ENCODE measurements around the gene RSPH6A. TPM values are rescaled to one million over a fixed set of nuclear protein-coding genes. Genes with fewer than 3 reads are reported as not detected.
A peak's percentile ranks its signal among the peaks of the same experiment; 100 is the strongest.

The RSPH6A gene
- 0.38 and 0.44 TPM in 2 replicates for total RNA-seq (2014; rRNA removed; shearing (Covaris generic))

GRCh38 chr19:45814851-45815480, at the start of gene RSPH6A:
Gene RSPH6A (minus strand): TSS chr19:45815308. CDS start chr19:45815176, 132 bp downstream.
- H3K36me3 ChIP-seq (replicated peaks; ENCODE audit: control insufficient read depth, insufficient read depth, low read length), result peaks cover 4% of the 10 kb centered on the region
- H3K27me3 ChIP-seq (ENCODE audit: control insufficient read depth, insufficient read depth, low read length), result no peaks in the 10 kb centered on the region; the same call in 1 of the 2 replicates
- peak within 1 kb of the TSS; percentile 78 for H3K4me3 ChIP-seq (ENCODE audit: insufficient read depth, low read depth, low read length)
- DNase-seq, result peak; percentile 85

GRCh38 chr19:45864629-45865082, 49.5 kb upstream of the RSPH6A start:
- H3K36me3 ChIP-seq (replicated peaks; ENCODE audit: control insufficient read depth, insufficient read depth, low read length), result no peaks in the 10 kb centered on the region; the same call in 1 of the 2 replicates
- no peaks in the 10 kb centered on the region; the same call in 1 of the 2 replicates for H3K27me3 ChIP-seq (ENCODE audit: control insufficient read depth, insufficient read depth, low read length)
- no peak for DNase-seq
- peak overlapping the region; percentile 78 for H3K4me3 ChIP-seq (ENCODE audit: insufficient read depth, low read depth, low read length)

- Histone ChIP-seq H3K36me3 (replicated peaks; ENCODE audit: control insufficient read depth, insufficient read depth, low read length) (no peaks in the 10 kb centered on the region; the same call in 1 of the 2 replicates), H3K27me3 (ENCODE audit: control insufficient read depth, insufficient read depth, low read length) (no peaks in the 10 kb centered on the region; the same call in 1 of the 2 replicates), H3K4me3 (ENCODE audit: insufficient read depth, low read depth, low read length) (peak within 1 kb of the TSS; percentile 78)
- DNase-seq, result peak; percentile 98
Measured at GRCh38 chr19:45863840-45864628, 48.9 kb upstream of the RSPH6A start, which contains the start of gene FOXA3. Gene FOXA3 (plus strand): TSS chr19:45864326. CDS start chr19:45864457, 131 bp downstream.

GRCh38 chr19:45863335-45863839, 48.3 kb upstream of the RSPH6A start:
- DNase-seq, result no peak
- Histone ChIP-seq H3K36me3 (replicated peaks; ENCODE audit: control insufficient read depth, insufficient read depth, low read length) (peaks cover 1% of the 10 kb centered on the region), H3K4me3 (ENCODE audit: insufficient read depth, low read depth, low read length) (peak overlapping the region; percentile 78), H3K27me3 (ENCODE audit: control insufficient read depth, insufficient read depth, low read length) (no peaks in the 10 kb centered on the region; the same call in 1 of the 2 replicates)

DNA sequence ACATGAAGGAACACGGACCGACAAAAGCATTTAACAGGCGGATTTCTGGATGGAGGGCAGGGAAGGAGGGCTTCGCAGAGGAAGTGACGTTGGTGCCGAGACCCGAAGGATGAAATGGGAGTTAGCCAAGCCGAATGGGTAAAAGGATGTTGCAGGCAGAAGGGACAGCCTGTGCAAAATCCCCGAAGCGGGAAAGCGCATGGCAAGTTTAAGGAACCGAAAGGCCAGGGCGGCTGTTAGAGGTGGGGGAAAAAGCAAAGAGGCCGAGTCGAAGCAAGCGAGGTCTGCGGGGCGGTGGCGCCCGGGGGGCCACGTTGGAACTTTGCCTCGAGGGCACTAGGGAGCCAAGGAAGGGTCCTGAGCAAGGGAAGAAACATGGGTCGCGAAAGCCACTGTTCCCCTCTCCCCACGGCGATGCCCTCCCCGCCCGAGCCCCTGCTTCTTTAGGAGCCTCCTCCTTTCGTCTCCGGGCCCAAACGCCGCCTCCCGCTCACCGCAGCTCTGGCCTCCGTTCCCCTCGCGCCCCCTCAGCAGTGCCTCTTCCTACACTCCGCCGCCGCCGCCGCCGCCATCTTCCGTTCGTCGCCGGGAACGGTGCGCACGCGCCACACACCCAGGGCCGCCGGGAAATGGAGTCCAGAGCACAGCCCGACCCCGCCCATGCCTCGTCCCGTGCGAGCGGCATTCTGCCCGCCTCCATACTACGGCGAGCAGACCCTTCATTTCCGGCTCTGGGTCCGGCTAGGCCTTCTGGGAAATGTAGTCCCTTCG, 47.6 kb upstream of the RSPH6A start, which contains the start of gene SYMPK:
Gene SYMPK, minus strand, starts transcription at position 584 of the 771 bp plus-strand sequence. CDS start 8,652 bp downstream, outside the sequence.
- Histone ChIP-seq H3K4me3 (ENCODE audit: insufficient read depth, low read depth, low read length) (peak within 1 kb of the TSS; percentile 99), H3K27me3 (ENCODE audit: control insufficient read depth, insufficient read depth, low read length) (no peaks in the 10 kb centered on the region; the same call in 1 of the 2 replicates), H3K36me3 (replicated peaks; ENCODE audit: control insufficient read depth, insufficient read depth, low read length) (peaks cover 1% of the 10 kb centered on the region)
- peak; percentile 100 for DNase-seq

GRCh38 chr19:45862271-45862563, 47.1 kb upstream of the RSPH6A start:
- Histone ChIP-seq H3K4me3 (ENCODE audit: insufficient read depth, low read depth, low read length) (peak overlapping the region; percentile 99), H3K36me3 (replicated peaks; ENCODE audit: control insufficient read depth, insufficient read depth, low read length) (peaks cover 1% of the 10 kb centered on the region), H3K27me3 (ENCODE audit: control insufficient read depth, insufficient read depth, low read length) (no peaks in the 10 kb centered on the region; the same call in 1 of the 2 replicates)
- no peak for DNase-seq

DNA sequence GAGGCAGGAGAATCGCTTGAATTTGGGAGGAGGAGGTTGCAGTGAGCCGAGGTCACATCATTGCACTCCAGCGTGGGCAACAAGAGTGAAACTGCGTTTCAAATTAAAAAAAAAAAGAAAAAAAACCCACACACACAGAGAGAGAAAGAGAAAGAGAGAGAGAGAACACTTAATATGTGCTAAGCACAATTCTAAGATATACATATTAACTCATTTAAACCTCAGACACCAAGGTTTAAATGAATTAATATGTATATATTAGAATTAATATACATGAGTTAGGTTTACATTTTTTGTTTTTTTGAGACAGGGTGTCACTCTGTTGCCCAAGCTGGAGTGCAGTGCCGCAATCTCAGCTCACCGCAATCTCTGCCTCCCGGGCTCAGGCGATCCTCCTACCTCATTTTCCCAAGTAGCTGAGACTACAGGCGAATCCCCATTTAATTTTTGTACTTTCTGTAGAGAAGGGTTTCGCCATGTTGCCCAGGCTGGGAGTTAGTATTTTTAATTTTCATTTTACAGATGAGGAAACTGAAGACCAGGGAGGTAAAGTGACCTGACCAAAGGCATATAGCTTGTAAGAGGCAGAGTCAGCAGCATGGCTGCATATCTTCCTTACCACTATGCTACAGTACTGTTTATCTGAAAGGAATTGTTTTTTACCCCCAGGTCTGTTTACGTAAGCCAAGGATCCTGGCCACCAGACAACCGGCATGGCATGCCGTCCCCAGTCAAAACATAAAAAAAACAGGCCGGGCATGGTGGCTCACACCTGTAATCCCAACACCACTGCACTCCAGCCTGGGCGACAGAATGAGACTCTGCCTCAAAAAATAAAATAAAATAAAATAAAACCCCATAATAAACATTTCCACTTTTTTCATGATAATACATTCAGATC, 45.5 kb upstream of the RSPH6A start:
- Histone ChIP-seq H3K4me3 (ENCODE audit: insufficient read depth, low read depth, low read length) (no peak overlapping the region), H3K27me3 (ENCODE audit: control insufficient read depth, insufficient read depth, low read length) (no peaks in the 10 kb centered on the region; the same call in 1 of the 2 replicates)

DNA sequence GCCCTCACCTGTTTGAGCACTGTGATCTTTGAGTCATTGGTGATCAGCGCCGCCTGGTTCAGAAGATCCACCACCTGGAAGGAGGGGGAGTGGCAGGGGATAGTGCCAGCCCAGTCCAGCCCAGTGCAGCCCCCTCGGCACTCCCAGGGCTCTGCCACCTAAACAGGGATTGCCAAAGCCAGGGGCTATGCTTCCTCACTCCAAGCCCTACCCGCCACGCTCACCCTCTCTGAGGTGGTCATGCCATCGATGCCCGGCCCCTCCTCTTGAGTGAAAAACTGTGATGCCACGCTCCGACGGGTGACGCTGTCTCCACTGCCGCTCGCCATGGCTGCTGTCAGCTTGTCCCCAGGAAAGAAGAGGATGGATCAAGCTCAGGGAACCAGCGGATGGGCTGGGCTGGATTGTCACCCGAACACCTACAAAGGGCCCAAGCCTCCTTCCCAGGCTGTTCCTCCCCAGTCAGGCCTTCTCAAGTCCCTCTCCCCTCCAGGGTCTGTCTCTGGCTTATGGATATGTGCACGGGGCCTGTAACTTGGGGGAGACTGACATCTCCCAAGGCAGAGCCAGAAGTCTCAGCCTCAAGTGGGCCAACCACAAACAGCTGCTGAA, 39.2 kb upstream of the RSPH6A start:
- no peak overlapping the region for H3K4me3 ChIP-seq (ENCODE audit: insufficient read depth, low read depth, low read length)
- peak; percentile 22 for DNase-seq
- no peaks in the 10 kb centered on the region for H3K27me3 ChIP-seq (ENCODE audit: control insufficient read depth, insufficient read depth, low read length)
- H3K36me3 ChIP-seq (replicated peaks; ENCODE audit: control insufficient read depth, insufficient read depth, low read length), result peaks cover 35% of the 10 kb centered on the region

More for the DNA sequence above, 45.5 kb upstream of the RSPH6A start:
- no peak for DNase-seq
- H3K36me3 ChIP-seq (replicated peaks; ENCODE audit: control insufficient read depth, insufficient read depth, low read length), result peaks cover 1% of the 10 kb centered on the region

GRCh38 chr19:45852983-45853382, 37.9 kb upstream of the RSPH6A start:
- no peak overlapping the region for H3K4me3 ChIP-seq (ENCODE audit: insufficient read depth, low read depth, low read length)
- H3K36me3 ChIP-seq (replicated peaks; ENCODE audit: control insufficient read depth, insufficient read depth, low read length), result peaks cover 43% of the 10 kb centered on the region
- DNase-seq, result peak; percentile 22
- H3K27me3 ChIP-seq (ENCODE audit: control insufficient read depth, insufficient read depth, low read length), result no peaks in the 10 kb centered on the region

- no peak overlapping the region for H3K4me3 ChIP-seq (ENCODE audit: insufficient read depth, low read depth, low read length)
- H3K27me3 ChIP-seq (ENCODE audit: control insufficient read depth, insufficient read depth, low read length), result no peaks in the 10 kb centered on the region
- peak; percentile 19 for DNase-seq
- peaks cover 50% of the 10 kb centered on the region for H3K36me3 ChIP-seq (replicated peaks; ENCODE audit: control insufficient read depth, insufficient read depth, low read length)
Measured at GRCh38 chr19:45852145-45852750, 37.1 kb upstream of the RSPH6A start.

DNA sequence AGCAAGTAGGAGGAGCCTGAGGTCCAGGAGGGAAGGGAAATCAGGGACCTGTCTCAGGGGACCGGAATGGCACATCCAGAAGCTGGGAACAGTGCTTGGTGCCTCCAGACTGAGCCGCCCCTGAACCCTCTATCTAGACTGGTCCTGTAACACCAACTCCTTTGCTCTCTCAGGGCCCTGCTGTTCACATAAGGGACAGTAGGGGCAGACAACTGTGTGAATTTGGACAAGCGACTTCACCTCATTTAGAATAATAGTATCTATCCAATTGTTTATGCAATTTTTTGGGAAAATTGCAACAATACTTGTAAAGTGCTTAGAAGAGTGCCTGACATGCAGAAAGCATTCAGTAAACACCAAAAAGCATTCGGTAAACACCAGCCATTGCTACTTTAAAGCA, 33.8 kb upstream of the RSPH6A start:
- peak; percentile 65 for DNase-seq
- Histone ChIP-seq H3K27me3 (ENCODE audit: control insufficient read depth, insufficient read depth, low read length) (no peaks in the 10 kb centered on the region), H3K4me3 (ENCODE audit: insufficient read depth, low read depth, low read length) (no peak overlapping the region), H3K36me3 (replicated peaks; ENCODE audit: control insufficient read depth, insufficient read depth, low read length) (peaks cover 56% of the 10 kb centered on the region)

- no peak overlapping the region for H3K4me3 ChIP-seq (ENCODE audit: insufficient read depth, low read depth, low read length)
- peak; percentile 9 for DNase-seq
- peaks cover 58% of the 10 kb centered on the region for H3K36me3 ChIP-seq (replicated peaks; ENCODE audit: control insufficient read depth, insufficient read depth, low read length)
- no peaks in the 10 kb centered on the region for H3K27me3 ChIP-seq (ENCODE audit: control insufficient read depth, insufficient read depth, low read length)
Measured at GRCh38 chr19:45847663-45848062, 32.6 kb upstream of the RSPH6A start.

DNA sequence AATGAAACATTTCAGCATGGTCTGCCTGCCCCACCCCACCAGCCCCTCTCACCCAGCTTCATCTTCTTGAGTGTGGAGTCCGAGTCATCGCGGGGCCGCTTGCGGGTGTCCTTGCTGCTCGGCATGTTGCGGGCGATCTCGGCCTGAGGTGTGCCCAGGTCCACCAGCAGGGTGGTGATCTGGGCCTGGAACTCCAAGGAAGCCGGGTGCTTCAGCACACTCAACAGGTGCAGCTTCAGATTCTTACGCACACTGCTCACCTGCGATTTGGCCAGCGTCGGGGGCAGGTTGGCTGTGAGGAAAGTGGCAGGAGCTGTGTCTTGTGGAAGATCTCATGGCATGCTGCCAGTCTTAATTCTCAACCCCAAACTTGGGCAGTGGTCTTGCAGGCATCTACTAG, 27.1 kb upstream of the RSPH6A start:
- no peak for DNase-seq
- Histone ChIP-seq H3K27me3 (ENCODE audit: control insufficient read depth, insufficient read depth, low read length) (no peaks in the 10 kb centered on the region), H3K4me3 (ENCODE audit: insufficient read depth, low read depth, low read length) (no peak overlapping the region), H3K36me3 (replicated peaks; ENCODE audit: control insufficient read depth, insufficient read depth, low read length) (peaks cover 41% of the 10 kb centered on the region)

Data from H7 (cell line).